Neuron (in vitro differentiated cells): ENCODE data around the gene BMPR1A.
A peak's percentile ranks its signal among the peaks of the same experiment; 100 is the strongest.

Experiments
- H2AFZ ChIP-seq: one replicate; pipeline ENCODE4 v1.6.1; 2013; ENCODE audit warnings: low read depth, mild to moderate bottlenecking, inconsistent platforms, low read length, moderate library complexity
- H3K27me3 ChIP-seq: one replicate; pipeline ENCODE4 v1.6.1; 2013; ENCODE audit warnings: low read length; ENCODE audit not compliant: insufficient read depth
- H3K36me3 ChIP-seq: one replicate; pipeline ENCODE4 v1.6.1; 2013; ENCODE audit warnings: low read length; ENCODE audit not compliant: insufficient read depth
- H3K4me1 ChIP-seq: one replicate; pipeline ENCODE4 v1.6.1; 2013; ENCODE audit warnings: low read length; ENCODE audit not compliant: insufficient read depth
- H3K4me3 ChIP-seq: 2 replicates; pipeline ENCODE4 v1.5.1; 2013; ENCODE audit warnings: mild to moderate bottlenecking, low read length, moderate library complexity
- H3K9me3 ChIP-seq: one replicate; pipeline ENCODE4 v1.6.1; 2013; ENCODE audit warnings: low read length

BMPR1A gene

DNA sequence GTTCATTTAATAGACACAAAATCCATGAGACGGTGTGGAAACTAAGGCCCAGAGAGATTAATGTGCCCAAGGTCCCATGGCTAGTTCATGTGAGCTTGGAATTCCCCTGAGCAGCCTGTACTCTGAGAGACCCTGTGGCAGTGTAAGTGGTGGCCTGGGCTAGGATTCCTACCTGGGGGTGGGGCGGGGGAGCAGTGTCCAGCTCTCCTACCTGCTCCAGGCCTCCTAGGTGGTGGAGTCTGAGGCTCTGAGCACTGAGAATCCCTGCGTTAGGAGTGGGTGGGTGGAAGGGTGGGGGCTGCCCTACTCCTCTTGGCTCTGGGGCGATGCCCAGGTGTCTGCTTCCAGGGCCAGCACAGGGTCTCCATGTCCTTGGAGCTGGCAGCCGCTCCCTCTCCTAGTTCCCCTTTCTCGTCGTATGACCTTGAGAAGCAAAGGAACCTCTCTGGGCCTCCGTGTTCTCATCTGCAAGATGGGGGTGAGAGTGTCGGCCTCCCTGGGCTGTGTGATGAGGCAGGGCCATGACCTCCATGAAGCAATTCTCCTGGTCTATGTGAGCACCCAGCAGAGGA, 204.5 kb downstream of the BMPR1A start:
- Histone ChIP-seq H3K9me3 (no peaks in the 10 kb centered on the region), H3K4me3 (no peak overlapping the region), H3K4me1 (peaks cover 10% of the 10 kb centered on the region), H2AFZ (no peak overlapping the region), H3K27me3 (no peaks in the 10 kb centered on the region), H3K36me3 (no peaks in the 10 kb centered on the region)

- Histone ChIP-seq H3K9me3 (no peaks in the 10 kb centered on the region), H3K4me3 (no peak overlapping the region), H3K27me3 (no peaks in the 10 kb centered on the region), H3K4me1 (peaks cover 15% of the 10 kb centered on the region), H3K36me3 (no peaks in the 10 kb centered on the region), H2AFZ (no peak overlapping the region)
Observed at GRCh38 chr10:86961481-86962091, 205.2 kb downstream of the BMPR1A start.

DNA sequence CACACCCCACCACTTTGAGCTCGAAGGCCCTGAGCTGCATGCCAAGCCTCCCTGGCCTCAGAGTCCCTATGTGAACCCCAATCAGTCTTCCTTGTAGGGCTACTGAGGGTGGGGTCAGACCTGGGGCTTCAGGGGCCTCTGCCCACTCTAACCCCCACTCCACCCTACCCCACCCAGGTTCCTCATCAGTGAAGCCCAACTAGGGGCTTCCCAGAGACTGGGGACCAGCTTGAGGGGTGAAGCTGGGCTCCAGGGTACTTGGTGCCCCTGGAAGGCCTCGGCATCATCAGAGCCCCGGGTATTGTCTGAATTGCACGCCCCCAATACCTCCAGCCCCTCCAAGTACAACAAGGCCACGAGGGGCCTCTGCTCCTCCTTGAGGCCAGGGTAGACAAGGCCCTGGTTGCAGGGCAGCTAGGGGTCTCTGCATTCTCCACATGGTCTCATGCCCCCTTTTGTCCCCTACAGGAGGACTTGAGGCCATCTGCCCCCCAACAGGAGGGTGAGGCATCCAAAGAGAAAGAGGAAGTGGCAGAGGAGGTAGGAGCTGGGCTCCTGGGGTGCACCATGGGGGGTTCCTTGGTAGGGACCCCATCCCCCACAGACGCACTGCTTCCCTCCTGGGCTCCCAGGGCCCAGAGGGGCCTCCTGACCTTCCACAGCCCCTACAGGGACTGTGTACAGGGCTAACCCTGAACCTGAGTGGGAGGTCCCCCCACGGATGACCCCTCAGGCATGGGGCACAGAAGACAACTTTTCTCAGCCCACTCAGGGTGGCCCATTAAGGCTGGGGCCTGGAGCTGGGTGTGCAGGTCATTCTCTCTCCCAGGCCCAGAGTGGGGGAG, 205.9 kb downstream of the BMPR1A start:
- Histone ChIP-seq H3K27me3 (no peaks in the 10 kb centered on the region), H3K9me3 (no peaks in the 10 kb centered on the region), H3K36me3 (no peaks in the 10 kb centered on the region), H3K4me1 (peaks cover 20% of the 10 kb centered on the region), H3K4me3 (no peak overlapping the region), H2AFZ (no peak overlapping the region)

- Histone ChIP-seq H3K27me3 (no peaks in the 10 kb centered on the region), H3K4me1 (peaks cover 20% of the 10 kb centered on the region), H3K4me3 (no peak overlapping the region), H2AFZ (no peak overlapping the region), H3K9me3 (no peaks in the 10 kb centered on the region), H3K36me3 (no peaks in the 10 kb centered on the region)
Observed at GRCh38 chr10:86962981-86963310, 206.5 kb downstream of the BMPR1A start.

GRCh38 chr10:86963341-86963919, 207.0 kb downstream of the BMPR1A start:
- H3K27me3 ChIP-seq, result no peaks in the 10 kb centered on the region
- H3K9me3 ChIP-seq, result no peaks in the 10 kb centered on the region
- peaks cover 20% of the 10 kb centered on the region for H3K4me1 ChIP-seq
- no peak overlapping the region for H2AFZ ChIP-seq
- H3K36me3 ChIP-seq, result no peaks in the 10 kb centered on the region
- no peak overlapping the region for H3K4me3 ChIP-seq

GRCh38 chr10:86964061-86964846, 207.8 kb downstream of the BMPR1A start:
- Histone ChIP-seq H3K27me3 (no peaks in the 10 kb centered on the region), H3K36me3 (no peaks in the 10 kb centered on the region), H3K9me3 (no peaks in the 10 kb centered on the region), H2AFZ (no peak overlapping the region), H3K4me1 (peaks cover 15% of the 10 kb centered on the region), H3K4me3 (no peak overlapping the region)

DNA sequence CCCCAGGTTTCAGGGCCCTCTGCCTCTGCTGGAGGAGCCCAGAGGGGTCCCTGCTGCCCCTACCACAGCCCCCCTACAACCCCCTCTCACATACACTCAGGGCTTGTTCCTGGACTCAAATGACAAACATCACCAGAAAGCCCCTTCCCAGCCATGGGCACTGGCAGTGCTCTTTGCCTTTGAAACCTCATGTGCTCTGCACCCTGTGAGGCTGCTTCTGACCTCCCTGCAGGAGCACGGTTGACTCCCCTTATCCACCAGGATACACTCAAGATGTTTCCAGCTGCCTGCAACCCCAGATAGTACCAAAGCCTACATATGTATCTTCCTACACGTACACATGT, 208.4 kb downstream of the BMPR1A start:
- Histone ChIP-seq H3K4me3 (no peak overlapping the region), H3K36me3 (no peaks in the 10 kb centered on the region), H2AFZ (no peak overlapping the region)

GRCh38 chr10:86965986-86966654, 209.7 kb downstream of the BMPR1A start:
- Histone ChIP-seq H2AFZ (peak overlapping the region; percentile 11), H3K4me3 (no peak overlapping the region), H3K27me3 (no peaks in the 10 kb centered on the region), H3K9me3 (no peaks in the 10 kb centered on the region), H3K36me3 (no peaks in the 10 kb centered on the region), H3K4me1 (peaks cover 19% of the 10 kb centered on the region)

More for the DNA sequence above, 208.4 kb downstream of the BMPR1A start:
- Histone ChIP-seq H3K9me3 (no peaks in the 10 kb centered on the region), H3K27me3 (no peaks in the 10 kb centered on the region), H3K4me1 (peaks cover 17% of the 10 kb centered on the region)

DNA sequence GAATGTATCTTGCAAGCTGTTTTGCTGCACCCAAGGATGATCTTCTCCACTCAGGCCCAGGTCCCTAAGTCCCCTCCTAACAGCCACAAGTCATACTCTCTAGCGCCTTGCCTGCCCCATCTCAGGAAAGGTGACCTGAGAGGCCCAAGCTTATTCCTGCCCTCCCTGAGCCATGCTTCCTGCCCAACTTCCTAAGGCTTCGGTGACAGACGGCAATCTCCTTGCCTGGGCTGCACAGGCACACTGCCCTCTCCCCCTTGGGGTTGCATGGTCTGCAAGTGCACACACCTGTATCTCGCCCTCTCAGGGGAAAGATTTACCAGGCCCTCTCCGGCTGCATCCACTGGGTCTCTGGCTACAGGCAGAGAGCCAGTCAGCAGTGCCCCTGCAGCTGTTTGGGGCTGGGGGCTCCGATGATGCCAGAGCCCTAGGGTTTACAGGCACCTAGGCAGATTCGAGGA, 211.1 kb downstream of the BMPR1A start:
- Histone ChIP-seq H3K27me3 (no peaks in the 10 kb centered on the region), H3K4me3 (no peak overlapping the region), H3K4me1 (peaks cover 19% of the 10 kb centered on the region), H2AFZ (no peak overlapping the region), H3K9me3 (peaks cover 3% of the 10 kb centered on the region), H3K36me3 (no peaks in the 10 kb centered on the region)

DNA sequence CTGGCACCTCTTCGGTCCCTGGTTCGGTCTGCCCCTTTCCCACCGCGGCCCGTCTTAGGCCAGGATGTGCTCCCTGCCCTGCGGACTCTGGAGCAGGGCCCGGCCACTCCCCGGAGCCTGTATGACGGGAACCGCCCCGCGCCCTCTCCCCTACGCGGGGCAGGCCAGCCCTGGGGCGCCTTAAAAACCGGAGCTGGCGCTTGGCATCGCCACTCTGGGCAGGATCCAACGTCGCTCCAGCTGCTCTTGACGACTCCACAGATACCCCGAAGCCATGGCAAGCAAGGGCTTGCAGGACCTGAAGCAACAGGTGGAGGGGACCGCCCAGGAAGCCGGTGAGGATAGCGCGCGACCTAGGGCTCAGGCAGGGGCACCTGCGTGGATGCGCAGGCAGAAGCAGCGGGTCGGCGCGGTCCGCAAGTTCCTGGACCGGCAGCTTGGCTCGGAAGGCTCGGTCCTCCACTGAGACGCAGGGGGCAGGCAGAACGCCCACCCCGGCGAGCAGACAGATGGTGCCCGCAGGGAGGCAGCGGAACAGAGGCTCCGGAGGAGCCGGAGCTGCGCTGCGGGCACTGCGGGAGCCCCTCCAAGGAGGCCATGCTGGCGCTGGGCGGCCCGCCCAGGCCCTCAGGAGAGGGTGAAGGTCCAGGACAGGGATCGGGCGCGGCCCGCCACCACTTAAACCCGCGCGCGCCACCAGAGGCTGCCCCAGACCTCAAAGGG, 212.0 kb downstream of the BMPR1A start, which contains the start of gene ADIRF:
ADIRF (plus strand) TSS at position 212 of the 723 bp plus-strand sequence; CDS start at position 275, 63 bp downstream.
- Histone ChIP-seq H2AFZ (no peak within 1 kb of the TSS), H3K36me3 (no peaks in the 10 kb centered on the region), H3K4me1 (peaks cover 19% of the 10 kb centered on the region), H3K4me3 (no peak within 1 kb of the TSS), H3K9me3 (peaks cover 3% of the 10 kb centered on the region), H3K27me3 (no peaks in the 10 kb centered on the region)

DNA sequence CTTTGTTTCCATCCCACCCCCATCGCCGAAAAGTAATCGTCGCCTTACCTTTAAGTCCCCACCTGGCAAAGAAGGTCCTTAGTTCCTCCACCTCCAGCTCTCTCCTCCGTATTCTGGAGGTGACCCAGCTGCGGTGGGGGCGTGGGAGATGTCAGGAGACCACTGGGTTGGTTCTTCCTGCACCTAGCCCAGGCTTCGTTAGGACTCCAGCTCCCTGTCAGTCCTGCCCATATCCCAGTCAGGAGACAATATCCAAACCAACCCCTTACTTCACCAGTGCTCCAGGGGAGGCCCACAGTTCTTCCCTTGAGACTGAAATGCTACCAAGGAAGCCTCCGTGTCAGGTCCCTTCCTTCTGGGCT, 212.6 kb downstream of the BMPR1A start:
- Histone ChIP-seq H3K9me3 (peaks cover 3% of the 10 kb centered on the region), H3K27me3 (no peaks in the 10 kb centered on the region), H3K4me3 (no peak overlapping the region), H2AFZ (no peak overlapping the region), H3K4me1 (peaks cover 19% of the 10 kb centered on the region), H3K36me3 (no peaks in the 10 kb centered on the region)
